NCI-H2107 treated with DMSO at 0.1 percent for 48 hours (cell line): Measurements from ENCODE around the gene PHYKPL.

Experiments
- DNase-seq: peaks from one replicate; lab custom pipeline; 2025; ENCODE audit not compliant: unreplicated experiment; lab: John Stamatoyannopoulos, UW

The PHYKPL gene

DNA sequence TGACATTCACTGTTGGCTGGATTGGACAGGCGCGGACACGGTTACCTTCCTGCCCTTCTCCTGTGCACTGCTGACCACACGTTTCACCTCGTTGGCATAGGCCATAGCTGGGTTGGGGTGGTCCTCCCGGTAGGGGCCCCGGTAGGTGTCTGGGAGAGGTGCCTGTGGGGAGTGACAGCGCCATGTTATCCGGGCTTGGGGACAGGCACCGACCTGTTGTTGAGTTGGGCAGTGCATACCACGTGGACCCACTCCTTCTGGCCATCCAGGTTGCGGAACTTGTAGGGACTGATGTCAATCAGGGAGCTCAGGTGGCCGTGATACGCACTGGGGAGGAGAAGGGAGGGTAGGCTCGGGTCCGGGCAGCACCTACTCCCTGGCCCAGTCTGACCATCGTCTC lies 8.2 kb downstream of the PHYKPL start:
- no peak for DNase-seq

- no peak for DNase-seq
Measured at GRCh38 chr5:178223828-178224335, 8.7 kb downstream of the PHYKPL start.

DNA sequence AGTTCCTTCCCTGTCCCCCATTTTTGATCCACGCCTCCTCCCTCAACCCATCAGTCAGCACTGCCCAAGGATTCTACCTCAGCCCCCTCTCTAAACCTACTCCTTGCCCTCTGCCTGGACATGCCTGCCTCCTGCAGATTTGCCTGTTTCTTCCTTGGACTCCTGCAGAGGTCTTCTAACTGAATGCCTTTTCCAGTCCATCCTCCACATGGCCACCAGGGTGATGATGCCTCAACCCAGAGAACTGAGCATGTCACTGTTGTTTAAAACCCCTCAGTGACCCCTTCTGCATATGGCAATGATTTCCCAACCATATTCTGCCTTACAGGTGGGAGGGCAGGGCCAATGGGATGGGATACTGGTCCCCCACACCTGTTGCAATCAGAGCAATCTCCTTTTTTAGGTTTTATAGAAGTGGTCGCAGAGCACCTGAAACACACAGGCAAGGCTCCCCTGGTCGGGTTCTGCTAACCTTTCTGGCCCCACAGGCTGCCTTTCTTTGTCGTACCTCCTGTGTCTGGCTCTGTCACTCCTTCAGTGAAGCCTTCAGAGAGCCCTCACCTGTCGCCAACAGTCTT lies 9.3 kb downstream of the PHYKPL start:
- no peak for DNase-seq

DNA sequence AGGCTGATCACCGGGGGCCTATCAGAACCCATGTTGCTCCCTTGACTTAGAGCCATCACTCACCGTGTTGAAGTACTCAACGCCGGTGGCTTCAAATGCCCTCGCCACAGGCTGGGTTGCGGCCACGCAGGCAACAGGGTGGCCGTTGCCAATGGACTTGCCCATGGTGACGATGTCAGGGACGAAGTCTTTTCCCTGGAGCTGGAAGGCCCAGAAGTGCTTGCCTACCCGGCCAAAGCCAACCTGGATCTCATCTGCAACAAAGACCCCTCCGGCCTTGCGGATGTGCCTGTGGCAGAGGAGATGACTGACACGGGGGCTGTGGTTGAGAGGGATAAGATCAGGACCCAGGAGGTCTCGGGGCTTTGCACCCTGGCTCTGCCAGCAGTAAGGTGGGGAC lies 10.3 kb downstream of the PHYKPL start:
- no peak for DNase-seq

GRCh38 chr5:178221853-178222252 lies 10.7 kb downstream of the PHYKPL start:
- DNase-seq, result no peak

DNA sequence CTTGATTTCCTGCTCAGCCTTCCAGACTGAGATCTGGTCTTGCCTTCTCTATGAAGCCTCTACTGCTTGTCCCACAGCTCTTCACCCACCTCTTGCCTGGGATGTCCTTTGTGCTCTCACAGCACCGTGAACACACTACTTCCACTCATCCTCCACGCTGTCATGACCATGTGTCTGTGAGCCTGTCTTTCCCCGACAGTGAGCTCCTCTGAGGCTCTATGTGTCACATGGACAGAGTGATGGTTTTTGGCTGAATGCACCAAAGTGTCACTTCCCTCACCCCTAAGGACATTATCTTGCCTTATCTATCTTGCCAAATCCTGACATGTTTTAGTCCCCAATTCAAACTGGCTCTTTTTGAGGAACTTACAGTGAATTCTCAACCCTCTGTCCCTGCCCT lies 11.3 kb downstream of the PHYKPL start:
- DNase-seq, result no peak

GRCh38 chr5:178218827-178219226 lies 13.8 kb downstream of the PHYKPL start:
- DNase-seq, result no peak

GRCh38 chr5:178218237-178218776 lies 14.3 kb downstream of the PHYKPL start:
- no peak for DNase-seq

DNA sequence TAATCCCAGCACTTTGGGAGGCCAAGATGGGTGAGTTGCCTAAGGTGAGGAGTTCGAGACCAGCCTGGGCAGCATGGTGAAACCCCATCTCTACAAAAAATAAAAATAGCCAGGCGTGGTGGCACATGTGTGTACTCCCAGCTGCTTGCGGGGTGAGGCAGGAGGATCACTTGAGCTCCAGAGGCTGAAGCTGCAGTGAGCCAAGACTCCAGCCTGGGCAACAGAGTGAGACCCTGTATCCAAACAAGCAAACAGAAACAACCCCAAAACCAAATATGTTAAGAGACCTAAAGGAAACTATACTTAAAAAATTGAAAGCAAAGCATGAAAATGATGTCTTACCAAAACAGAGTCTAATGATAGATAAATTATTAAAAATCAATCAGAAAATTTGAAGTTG lies 15.8 kb downstream of the PHYKPL start:
- no peak for DNase-seq

- DNase-seq, result no peak
Measured at GRCh38 chr5:178216088-178216534, 16.5 kb downstream of the PHYKPL start.

DNA sequence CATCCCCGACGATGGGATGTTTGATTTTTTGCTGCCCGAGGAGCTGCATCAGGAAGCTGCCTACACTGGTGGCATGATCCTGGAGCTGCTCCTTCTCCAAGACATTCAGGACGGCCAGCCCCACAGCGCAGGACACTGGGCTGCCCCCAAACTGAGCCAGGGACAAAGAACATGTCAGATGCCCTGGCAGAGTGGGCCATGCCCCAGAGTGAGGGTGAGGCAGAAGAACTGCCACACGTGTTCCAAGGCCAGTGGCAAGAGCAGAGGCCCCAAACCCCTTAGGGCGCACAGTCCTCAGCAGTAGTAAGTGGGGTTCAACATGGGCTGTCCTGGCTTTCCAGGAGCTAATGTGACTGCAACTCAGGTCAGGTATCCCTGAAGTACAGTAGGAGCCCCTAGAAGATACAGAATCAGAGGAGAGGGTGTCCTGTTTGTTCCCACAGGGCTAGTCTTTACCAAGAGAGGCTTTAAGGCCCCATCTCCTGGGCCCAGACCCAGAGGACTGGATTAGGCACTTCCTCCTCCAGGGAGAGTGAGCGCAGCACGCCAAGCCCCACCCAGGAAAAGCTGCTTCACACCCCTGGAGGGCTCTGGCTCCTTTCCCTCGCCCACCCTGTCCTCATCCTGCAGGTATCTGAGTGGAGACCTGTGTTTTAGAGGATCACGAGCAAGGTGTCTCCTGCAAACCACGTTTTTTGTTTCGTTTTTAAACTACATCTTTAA lies 17.2 kb downstream of the PHYKPL start:
- no peak for DNase-seq

GRCh38 chr5:178214160-178214803 lies 18.3 kb downstream of the PHYKPL start:
- no peak for DNase-seq

DNA sequence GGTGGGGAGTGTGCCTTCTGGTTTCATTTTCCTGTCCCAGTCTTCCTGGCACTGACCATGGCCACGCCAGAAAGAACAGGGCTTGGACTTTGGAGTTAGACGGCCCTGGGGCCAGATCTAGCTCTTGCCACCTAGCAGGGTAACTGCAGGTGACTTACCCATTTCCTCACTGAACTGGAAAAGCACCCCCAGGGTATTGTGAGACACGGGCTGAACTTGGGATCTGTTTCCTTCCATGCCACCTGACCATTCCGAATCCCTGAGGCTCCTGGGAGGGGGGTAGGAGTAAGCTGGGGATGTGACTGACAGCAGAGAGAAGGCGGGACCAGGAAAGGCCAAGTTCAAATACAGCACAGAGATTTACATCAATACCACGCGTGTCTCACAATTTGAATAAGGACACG lies 18.9 kb downstream of the PHYKPL start:
- DNase-seq, result no peak

GRCh38 chr5:178213003-178213461 lies 19.6 kb downstream of the PHYKPL start:
- DNase-seq, result no peak

- no peak for DNase-seq
Measured at GRCh38 chr5:178212241-178213002, 20.2 kb downstream of the PHYKPL start.

DNA sequence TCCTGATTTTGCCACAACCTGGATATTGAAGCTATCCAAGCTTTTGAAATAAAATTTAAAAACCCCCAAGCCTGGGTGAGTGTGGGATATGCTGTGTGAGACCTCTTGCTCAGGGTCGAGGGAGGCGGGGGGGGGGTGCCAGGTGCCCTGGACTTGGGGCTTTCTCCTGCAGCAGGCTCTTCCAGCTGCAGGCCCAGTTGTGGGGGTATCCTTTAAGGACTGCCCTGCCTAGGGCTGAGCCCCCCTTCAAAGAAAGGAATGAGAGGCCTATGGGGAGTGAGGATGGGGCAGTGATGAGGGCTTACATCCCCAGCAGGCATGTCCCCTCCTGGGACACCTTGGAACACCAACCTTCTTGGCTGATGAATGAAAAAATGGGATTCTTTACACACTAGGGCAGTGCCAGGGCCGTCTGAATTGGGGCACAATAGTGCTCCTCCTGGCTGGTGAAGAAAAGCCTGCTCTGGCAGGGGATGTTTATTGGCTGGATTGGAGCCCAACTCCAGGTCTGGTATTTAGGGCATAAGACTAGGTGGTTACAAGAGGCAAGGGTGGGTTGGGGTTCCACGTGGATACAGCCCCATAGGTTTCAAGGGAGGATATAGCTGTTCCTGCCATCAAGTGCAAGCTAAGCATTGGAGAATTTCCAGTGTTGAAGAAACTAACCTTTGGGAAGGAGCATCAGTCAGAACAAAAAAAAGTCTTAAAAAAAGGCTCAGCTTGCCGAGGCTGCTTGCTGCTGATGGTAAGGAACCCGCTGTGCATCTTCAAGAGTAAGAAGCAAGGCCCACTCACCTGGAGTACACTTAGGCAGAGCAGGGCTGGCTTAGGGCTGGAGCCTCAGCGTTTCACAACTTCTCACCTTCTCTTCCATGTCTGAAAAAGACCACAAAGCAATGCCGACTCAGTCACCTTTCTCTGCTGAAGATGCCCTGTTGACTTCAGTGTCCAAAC lies 21.2 kb downstream of the PHYKPL start:
- no peak for DNase-seq

DNA sequence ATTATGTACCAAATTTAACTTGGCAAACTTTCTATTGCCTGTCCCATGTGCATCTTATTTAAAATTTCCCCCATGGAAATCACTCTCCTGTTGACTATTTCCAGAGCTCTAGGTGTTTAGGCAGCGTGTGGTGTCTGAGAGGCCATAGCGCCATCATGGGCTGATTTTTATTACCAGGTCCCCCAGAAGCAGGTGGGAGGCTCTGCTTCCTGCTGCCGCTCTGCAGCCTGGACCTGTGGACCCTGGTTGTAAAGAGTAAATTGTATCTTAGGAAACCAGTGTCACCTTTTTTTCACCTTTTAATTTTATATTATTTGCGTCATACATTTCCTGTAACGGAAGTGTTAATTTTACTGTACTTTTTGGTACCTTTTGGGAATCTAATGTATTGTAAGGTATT lies 21.9 kb downstream of the PHYKPL start:
- DNase-seq, result no peak

DNA sequence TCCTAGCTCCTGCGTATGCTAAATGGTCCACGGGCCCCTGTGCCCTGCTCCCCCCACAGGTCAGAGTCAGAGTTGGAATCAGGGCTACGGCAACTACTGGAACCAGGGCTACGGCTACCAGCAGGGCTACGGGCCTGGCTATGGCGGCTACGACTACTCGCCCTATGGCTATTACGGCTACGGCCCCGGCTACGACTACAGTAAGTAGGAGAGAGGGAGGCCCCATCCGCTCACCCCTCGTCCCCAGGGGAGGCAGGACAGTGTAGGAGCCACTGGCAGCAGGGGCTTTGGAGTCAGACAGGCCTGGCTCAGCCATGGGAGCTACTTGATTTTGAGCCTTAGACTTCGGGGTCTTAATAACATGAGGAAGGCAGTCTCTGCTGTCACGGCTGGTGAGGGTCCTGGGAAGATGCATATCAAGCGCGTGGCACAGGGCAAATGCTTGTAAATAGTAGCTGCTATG lies 22.5 kb downstream of the PHYKPL start:
- DNase-seq, result no peak

GRCh38 chr5:178209334-178210072 lies 23.1 kb downstream of the PHYKPL start:
- no peak for DNase-seq
